Neural progenitor cell (in vitro differentiated cells): ENCODE measurements around the gene TLCD3A. TPM values are rescaled to one million over a fixed set of nuclear protein-coding genes. Genes with fewer than 3 reads are reported as not detected.

Experiments
- DNase-seq: peaks from one replicate; pipeline ENCODE4 v3.0.0-alpha.2; 2016; ENCODE audit warnings: low spot score
- H2AFZ ChIP-seq: fragments of 200-600 bp; sonication (generic); replicated peaks from 2 replicates; pipeline ENCODE4 v1.6.1; 2016; ENCODE audit warnings: antibody characterized with exemption
- H3F3A ChIP-seq: fragments of 200-600 bp; sonication (generic); 2 replicates; pipeline ENCODE4 v1.6.1; 2016; ENCODE audit warnings: antibody characterized with exemption, low read depth
- H3K27ac ChIP-seq: fragments of 200-600 bp; sonication (generic); 2 replicates; pipeline ENCODE4 v1.5.1; 2016; ENCODE audit warnings: mild to moderate bottlenecking
- H3K27me3 ChIP-seq: fragments of 200-600 bp; sonication (generic); 2 replicates; pipeline ENCODE4 v1.6.1; 2016; ENCODE audit warnings: mild to moderate bottlenecking, moderate library complexity
- H3K36me3 ChIP-seq: fragments of 200-600 bp; sonication (generic); 2 replicates; pipeline ENCODE4 v1.5.1; 2016
- H3K4me1 ChIP-seq: fragments of 200-600 bp; sonication (generic); 2 replicates; pipeline ENCODE4 v1.6.1; 2016; ENCODE audit warnings: mixed run types
- H3K4me2 ChIP-seq: fragments of 200-600 bp; sonication (generic); 2 replicates; pipeline ENCODE4 v1.6.1; 2016
- H3K4me3 ChIP-seq: fragments of 200-600 bp; sonication (generic); 2 replicates; pipeline ENCODE4 v1.5.1; 2016
- H3K79me2 ChIP-seq: fragments of 200-600 bp; sonication (generic); 2 replicates; pipeline ENCODE4 v1.6.1; 2016; ENCODE audit warnings: low read depth
- H3K9ac ChIP-seq: fragments of 200-600 bp; sonication (generic); 2 replicates; pipeline ENCODE4 v1.6.1; 2016
- H3K9me3 ChIP-seq: fragments of 200-600 bp; sonication (generic); 2 replicates; pipeline ENCODE4 v1.5.1; 2016; ENCODE audit warnings: low read depth
- H4K20me1 ChIP-seq: fragments of 200-600 bp; sonication (generic); 2 replicates; pipeline ENCODE4 v1.6.1; 2016; ENCODE audit warnings: low read depth
- H3K27ac Mint-ChIP-seq: 3 replicates; pipeline ENCODE4 v1.8.0; 2021; ENCODE audit warnings: mixed read lengths
- H3K27me3 Mint-ChIP-seq: 2 replicates; pipeline ENCODE4 v1.8.0; 2022; ENCODE audit warnings: low read depth, mild to moderate bottlenecking, inconsistent platforms, moderate library complexity, mixed read lengths; ENCODE audit not compliant: insufficient read depth
- H3K36me3 Mint-ChIP-seq: 3 replicates; pipeline ENCODE4 v1.8.0; 2021; ENCODE audit warnings: mixed read lengths
- H3K4me1 Mint-ChIP-seq: 3 replicates; pipeline ENCODE4 v1.8.0; 2021; ENCODE audit warnings: mixed read lengths
- H3K4me3 Mint-ChIP-seq: 3 replicates; pipeline ENCODE4 v1.8.0; 2021; ENCODE audit warnings: mild to moderate bottlenecking, moderate library complexity, mixed read lengths
- H3K9me3 Mint-ChIP-seq: 3 replicates; pipeline ENCODE4 v1.8.0; 2020; ENCODE audit warnings: mixed read lengths
- EZH2 ChIP-seq: fragments of 200-600 bp; sonication (generic); IDR thresholded peaks from 2 replicates; pipeline ENCODE4 v1.6.1; 2017; ENCODE audit warnings: antibody characterized with exemption, mild to moderate bottlenecking, moderate library complexity
- EZH2phosphoT487 ChIP-seq: fragments of 200-600 bp; sonication (generic); IDR thresholded peaks from 2 replicates; pipeline ENCODE4 v1.6.1; 2017; ENCODE audit warnings: antibody characterized with exemption
- total RNA-seq: library from RNA; depleted of rRNA; stranded (reverse); fragments of >200 nt; gene quantifications from 2 replicates; pipeline ENCODE4 v1.2.3, GENCODE V29; 2015; ENCODE audit warnings: low replicate concordance
- TF ChIP-seq, protein P1 (sequence below): fragments of 200-600 bp; sonication (generic); IDR thresholded peaks from 2 replicates; pipeline ENCODE4 v1.5.1; 2017; ENCODE audit warnings: antibody characterized with exemption, mild to moderate bottlenecking

The TLCD3A gene
- total RNA-seq, 1 donor from 2014 or later, result 13.4 TPM

DNA sequence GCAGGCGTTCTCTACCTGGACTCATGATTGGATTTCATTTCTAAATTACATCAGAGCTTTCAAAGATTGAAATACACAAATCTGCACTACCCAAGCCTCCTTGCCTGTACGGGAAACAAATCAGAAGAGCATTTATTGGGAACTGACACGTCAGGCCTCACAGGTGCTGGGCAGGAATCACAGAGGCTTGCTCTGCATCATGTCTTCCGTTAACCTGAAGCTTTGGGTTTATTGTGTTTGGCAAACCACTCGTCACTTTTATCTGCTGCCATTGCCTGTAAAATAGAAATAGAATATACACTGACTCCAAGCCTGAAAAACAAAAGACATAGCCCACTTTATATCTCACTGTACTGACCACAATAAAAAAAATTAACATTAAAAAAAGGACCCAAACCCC is 27.6 kb downstream of the TLCD3A start:
- H3K79me2 ChIP-seq, result no peaks in the 10 kb centered on the region
- H3K36me3 Mint-ChIP-seq, result peaks cover 40% of the 10 kb centered on the region
- peaks cover 26% of the 10 kb centered on the region for H3F3A ChIP-seq
- DNase-seq, result no peak
- H3K4me1 Mint-ChIP-seq, result peaks cover 9% of the 10 kb centered on the region
- H2AFZ ChIP-seq, result no peak overlapping the region
- H4K20me1 ChIP-seq, result no peaks in the 10 kb centered on the region
- no peaks in the 10 kb centered on the region for H3K27me3 ChIP-seq
- no peaks in the 10 kb centered on the region for H3K9me3 Mint-ChIP-seq
- H3K27me3 Mint-ChIP-seq, result peaks cover 3% of the 10 kb centered on the region
- peaks cover 14% of the 10 kb centered on the region for H3K4me1 ChIP-seq
- no peak overlapping the region for H3K4me3 ChIP-seq
- no peak overlapping the region for H3K4me2 ChIP-seq
- no peak overlapping the region for H3K27ac Mint-ChIP-seq
- no peak overlapping the region for H3K9ac ChIP-seq
- H3K4me3 Mint-ChIP-seq, result no peak overlapping the region
- H3K9me3 ChIP-seq, result no peaks in the 10 kb centered on the region
- no peak overlapping the region for H3K27ac ChIP-seq
- H3K36me3 ChIP-seq, result peaks cover 9% of the 10 kb centered on the region
- TF ChIP-seq EZH2phosphoT487 (no peak), EZH2 (no peak)
- TF ChIP-seq, protein P1, sequence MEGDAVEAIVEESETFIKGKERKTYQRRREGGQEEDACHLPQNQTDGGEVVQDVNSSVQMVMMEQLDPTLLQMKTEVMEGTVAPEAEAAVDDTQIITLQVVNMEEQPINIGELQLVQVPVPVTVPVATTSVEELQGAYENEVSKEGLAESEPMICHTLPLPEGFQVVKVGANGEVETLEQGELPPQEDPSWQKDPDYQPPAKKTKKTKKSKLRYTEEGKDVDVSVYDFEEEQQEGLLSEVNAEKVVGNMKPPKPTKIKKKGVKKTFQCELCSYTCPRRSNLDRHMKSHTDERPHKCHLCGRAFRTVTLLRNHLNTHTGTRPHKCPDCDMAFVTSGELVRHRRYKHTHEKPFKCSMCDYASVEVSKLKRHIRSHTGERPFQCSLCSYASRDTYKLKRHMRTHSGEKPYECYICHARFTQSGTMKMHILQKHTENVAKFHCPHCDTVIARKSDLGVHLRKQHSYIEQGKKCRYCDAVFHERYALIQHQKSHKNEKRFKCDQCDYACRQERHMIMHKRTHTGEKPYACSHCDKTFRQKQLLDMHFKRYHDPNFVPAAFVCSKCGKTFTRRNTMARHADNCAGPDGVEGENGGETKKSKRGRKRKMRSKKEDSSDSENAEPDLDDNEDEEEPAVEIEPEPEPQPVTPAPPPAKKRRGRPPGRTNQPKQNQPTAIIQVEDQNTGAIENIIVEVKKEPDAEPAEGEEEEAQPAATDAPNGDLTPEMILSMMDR, result no peak

DNA sequence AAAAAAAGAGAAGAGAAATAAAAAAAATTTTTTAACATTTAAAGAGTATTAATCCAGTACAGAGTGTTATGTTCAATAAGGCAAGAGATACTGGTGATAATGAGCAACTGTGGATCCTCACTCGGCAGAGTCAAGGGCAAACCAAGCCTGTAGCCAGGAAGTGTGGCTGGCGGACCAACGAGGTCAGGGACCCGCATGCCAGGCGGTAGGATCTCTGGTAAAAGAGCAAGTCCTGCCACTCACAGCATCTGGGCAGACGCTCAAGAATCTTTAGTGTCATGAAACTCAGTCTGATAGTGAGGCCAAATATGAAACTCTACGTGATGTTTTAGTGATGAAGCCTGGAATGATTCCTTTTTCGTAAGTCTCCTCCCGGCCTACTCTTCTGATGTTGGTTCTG is 28.0 kb downstream of the TLCD3A start:
- DNase-seq, result no peak
- no peaks in the 10 kb centered on the region for H3K9me3 Mint-ChIP-seq
- peaks cover 40% of the 10 kb centered on the region for H3K36me3 Mint-ChIP-seq

DNA sequence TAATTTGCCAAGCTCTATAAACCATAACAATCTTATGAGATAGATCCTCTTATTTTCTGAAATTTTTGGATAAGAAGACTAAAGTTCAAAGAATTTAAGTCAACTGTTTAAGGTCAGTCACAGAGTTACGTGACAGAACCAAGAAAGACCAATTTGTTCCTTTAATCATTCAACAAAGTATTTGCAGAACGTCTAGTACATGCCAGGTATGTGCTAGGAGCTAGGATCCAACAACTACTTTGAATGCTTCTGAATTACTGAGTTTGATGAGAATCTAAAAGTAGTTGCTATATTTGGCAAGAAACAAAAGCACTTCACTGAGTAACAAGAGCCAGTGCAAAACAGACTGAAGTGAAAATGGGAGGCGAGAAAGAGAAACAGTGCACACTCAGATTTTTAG is 34.7 kb downstream of the TLCD3A start:
- Mint-ChIP-seq H3K4me3 (no peak overlapping the region), H3K27me3 (no peaks in the 10 kb centered on the region)
- H3K4me1 ChIP-seq, result no peaks in the 10 kb centered on the region

More for the DNA sequence above, 28.0 kb downstream of the TLCD3A start:
- Histone ChIP-seq H4K20me1 (no peaks in the 10 kb centered on the region), H3K4me2 (no peak overlapping the region), H3F3A (peaks cover 22% of the 10 kb centered on the region), H3K27ac (no peak overlapping the region), H2AFZ (no peak overlapping the region), H3K4me3 (no peak overlapping the region), H3K79me2 (no peaks in the 10 kb centered on the region), H3K4me1 (peaks cover 14% of the 10 kb centered on the region), H3K9ac (no peak overlapping the region), H3K27me3 (no peaks in the 10 kb centered on the region), H3K9me3 (no peaks in the 10 kb centered on the region), H3K36me3 (peaks cover 9% of the 10 kb centered on the region)
- Mint-ChIP-seq H3K27me3 (peaks cover 3% of the 10 kb centered on the region), H3K4me1 (peaks cover 9% of the 10 kb centered on the region), H3K27ac (no peak overlapping the region), H3K4me3 (no peak overlapping the region)
- TF ChIP-seq EZH2phosphoT487, result no peak
- TF ChIP-seq EZH2, result no peak
- TF ChIP-seq, protein P1, result no peak

More for the DNA sequence above, 34.7 kb downstream of the TLCD3A start:
- Histone ChIP-seq H3K79me2 (peaks cover 2% of the 10 kb centered on the region), H3F3A (peaks cover under 1% of the 10 kb centered on the region), H3K9me3 (no peaks in the 10 kb centered on the region), H4K20me1 (no peaks in the 10 kb centered on the region), H3K4me2 (no peak overlapping the region), H3K36me3 (peaks cover 28% of the 10 kb centered on the region), H3K27me3 (no peaks in the 10 kb centered on the region), H2AFZ (no peak overlapping the region), H3K9ac (no peak overlapping the region), H3K27ac (no peak overlapping the region), H3K4me3 (no peak overlapping the region)
- Mint-ChIP-seq H3K36me3 (peaks cover 38% of the 10 kb centered on the region), H3K4me1 (peaks cover under 1% of the 10 kb centered on the region), H3K27ac (no peak overlapping the region), H3K9me3 (no peaks in the 10 kb centered on the region)
- no peak for TF ChIP-seq EZH2phosphoT487
- TF ChIP-seq EZH2, result no peak
- TF ChIP-seq, protein P1, result no peak
- no peak for DNase-seq
